ENCODE data around the gene LRRN1. TPM values are rescaled to one million over a fixed set of nuclear protein-coding genes. Genes with fewer than 3 reads are reported as not detected.
"Not testable (repeated sequence)": the region's sequence is repeated elsewhere in the genome, so short reads cannot be mapped to it uniquely, and the experiment has no call there.

The LRRN1 gene
- total and polyA plus RNA-seq, 2 donors (not counting 1 experiment from before 2014, with no cell fraction given) = 1.1 to 2.5 TPM

DNA sequence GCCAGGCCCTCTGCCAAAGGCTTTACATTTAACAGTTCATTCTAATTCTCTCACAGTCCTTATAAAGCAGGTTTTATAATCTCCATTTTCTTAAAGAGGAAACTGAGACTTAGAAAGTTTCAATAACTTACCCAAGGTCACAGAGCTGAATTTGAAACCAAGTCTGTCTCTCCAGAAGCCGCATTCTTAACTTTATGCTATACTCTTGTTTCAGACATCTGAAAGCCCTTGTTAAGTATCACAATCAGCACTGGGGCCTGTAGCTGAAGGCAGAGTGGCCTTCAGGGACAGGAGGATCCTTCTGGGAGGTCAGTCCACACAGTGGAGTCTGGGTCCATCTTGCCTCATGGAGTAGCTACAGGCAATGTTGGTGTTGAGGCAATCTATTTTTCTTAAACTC, 27.9 kb downstream of the LRRN1 start:
- H3K9me3 Mint-ChIP-seq (ENCODE audit: insufficient read depth) = peaks cover 3% of the 10 kb centered on the region
- no peak overlapping the region for H3K27ac Mint-ChIP-seq
- no CpG with 5 or more reads among the region's 1 CpG for WGBS (ENCODE audit: insufficient coverage)
- H3K4me3 Mint-ChIP-seq = no peak overlapping the region
- ChIA-PET POLR2A (no interaction called here), CTCF (no interaction called here)
- Histone ChIP-seq H4K20me1 (ENCODE audit: control insufficient read depth, insufficient read depth, low read length, poor library complexity, severe bottlenecking) (no peaks in the 10 kb centered on the region), H3K4me3 (ENCODE audit: control extremely low read depth in 1 of 5, extremely low read depth in 1 of 5, insufficient read depth in 1 of 5, low read depth in 2 of 5, low read length in 4 of 5) (no peak overlapping the region), H3K9me3 (ENCODE audit: control extremely low read depth in 1 of 3, control insufficient read depth in 2 of 3, insufficient read depth in 1 of 3, low read length in 2 of 3) (no peaks in the 10 kb centered on the region), H2AFZ (ENCODE audit: insufficient read depth, low read depth, low read length, poor library complexity, severe bottlenecking) (no peak overlapping the region), H3K36me3 (replicated peaks in 1 of 2; ENCODE audit: control extremely low read depth in 1 of 2, control insufficient read depth in 1 of 2, extremely low read depth in 1 of 2, insufficient read depth in 2 of 2, low read length in 1 of 2) (no peaks in the 10 kb centered on the region), H3K4me1 (ENCODE audit: control insufficient read depth in 2 of 2, insufficient read depth in 2 of 2, low read length in 2 of 2) (no peaks in the 10 kb centered on the region), H3K4me2 (replicated peaks; ENCODE audit: low read depth, low read length, poor library complexity, severe bottlenecking) (no peak overlapping the region), H3K27ac (ENCODE audit: low read length in 2 of 2) (no peak overlapping the region), H3K27me3 (replicated peaks in 1 of 4; ENCODE audit: control extremely low read depth in 1 of 4, control insufficient read depth in 3 of 4, insufficient read depth in 4 of 4, low read length in 3 of 4) (no peaks in the 10 kb centered on the region), H3K79me2 (ENCODE audit: control insufficient read depth, insufficient read depth, low read length) (no peaks in the 10 kb centered on the region), H3K9ac (ENCODE audit: low read length) (no peak overlapping the region)
- TF ChIP-seq, protein P1, sequence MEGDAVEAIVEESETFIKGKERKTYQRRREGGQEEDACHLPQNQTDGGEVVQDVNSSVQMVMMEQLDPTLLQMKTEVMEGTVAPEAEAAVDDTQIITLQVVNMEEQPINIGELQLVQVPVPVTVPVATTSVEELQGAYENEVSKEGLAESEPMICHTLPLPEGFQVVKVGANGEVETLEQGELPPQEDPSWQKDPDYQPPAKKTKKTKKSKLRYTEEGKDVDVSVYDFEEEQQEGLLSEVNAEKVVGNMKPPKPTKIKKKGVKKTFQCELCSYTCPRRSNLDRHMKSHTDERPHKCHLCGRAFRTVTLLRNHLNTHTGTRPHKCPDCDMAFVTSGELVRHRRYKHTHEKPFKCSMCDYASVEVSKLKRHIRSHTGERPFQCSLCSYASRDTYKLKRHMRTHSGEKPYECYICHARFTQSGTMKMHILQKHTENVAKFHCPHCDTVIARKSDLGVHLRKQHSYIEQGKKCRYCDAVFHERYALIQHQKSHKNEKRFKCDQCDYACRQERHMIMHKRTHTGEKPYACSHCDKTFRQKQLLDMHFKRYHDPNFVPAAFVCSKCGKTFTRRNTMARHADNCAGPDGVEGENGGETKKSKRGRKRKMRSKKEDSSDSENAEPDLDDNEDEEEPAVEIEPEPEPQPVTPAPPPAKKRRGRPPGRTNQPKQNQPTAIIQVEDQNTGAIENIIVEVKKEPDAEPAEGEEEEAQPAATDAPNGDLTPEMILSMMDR (IDR thresholded peaks at IDR 0.05) = no peak
- no peak for TF ChIP-seq EZH2 (IDR thresholded peaks at IDR 0.05; ENCODE audit: borderline replicate concordance, insufficient read depth, low read depth, low read length, poor library complexity, severe bottlenecking)
- intact Hi-C loops (cut with micrococcal nuclease) = no loop called here
- DNase-seq = no peak
- H3K27me3 Mint-ChIP-seq = no peaks in the 10 kb centered on the region
- H3K4me1 Mint-ChIP-seq = no peaks in the 10 kb centered on the region
- ATAC-seq (ENCODE audit: low read depth) = no peak

GRCh38 chr3:3828417-3828816, 29.2 kb downstream of the LRRN1 start:
- H3K4me3 ChIP-seq (ENCODE audit: control extremely low read depth in 1 of 5, extremely low read depth in 1 of 5, insufficient read depth in 1 of 5, low read depth in 2 of 5, low read length in 4 of 5); H4K20me1 ChIP-seq (ENCODE audit: control insufficient read depth, insufficient read depth, low read length, poor library complexity, severe bottlenecking); H3K9me3 ChIP-seq (ENCODE audit: control extremely low read depth in 1 of 3, control insufficient read depth in 2 of 3, insufficient read depth in 1 of 3, low read length in 2 of 3); H3K9ac ChIP-seq (ENCODE audit: low read length); H3K79me2 ChIP-seq (ENCODE audit: control insufficient read depth, insufficient read depth, low read length); ATAC-seq (ENCODE audit: low read depth); H3K27me3 ChIP-seq (replicated peaks in 1 of 4; ENCODE audit: control extremely low read depth in 1 of 4, control insufficient read depth in 3 of 4, insufficient read depth in 4 of 4, low read length in 3 of 4); H3K9me3 Mint-ChIP-seq (ENCODE audit: insufficient read depth); H3K27ac Mint-ChIP-seq; H3K4me1 Mint-ChIP-seq; H3K27me3 Mint-ChIP-seq; CTCF ChIA-PET; H3K4me1 ChIP-seq (ENCODE audit: control insufficient read depth in 2 of 2, insufficient read depth in 2 of 2, low read length in 2 of 2); POLR2A ChIA-PET; H3K4me2 ChIP-seq (replicated peaks; ENCODE audit: low read depth, low read length, poor library complexity, severe bottlenecking); H3K27ac ChIP-seq (ENCODE audit: low read length in 2 of 2); H3K36me3 ChIP-seq (replicated peaks in 1 of 2; ENCODE audit: control extremely low read depth in 1 of 2, control insufficient read depth in 1 of 2, extremely low read depth in 1 of 2, insufficient read depth in 2 of 2, low read length in 1 of 2); H2AFZ ChIP-seq (ENCODE audit: insufficient read depth, low read depth, low read length, poor library complexity, severe bottlenecking); DNase-seq; H3K4me3 Mint-ChIP-seq; intact Hi-C loops (cut with micrococcal nuclease): not testable (repeated sequence)
- no CpG with 5 or more reads among the region's 3 CpGs for WGBS (ENCODE audit: insufficient coverage)

Measured in B cell (primary cell).